Right lobe of liver (tissue), 6 donors: Measurements from ENCODE around the gene BROX. TPM values are rescaled to one million over a fixed set of nuclear protein-coding genes. Genes with fewer than 3 reads are reported as not detected.

ENCODE experiments used
- ATAC-seq, 4 donors: fragments of 200-7000 bp; cut with Tn5 transposase; one replicate each; pipeline ENCODE4 v1.9.1; 2020; ENCODE audit warnings: mild to moderate bottlenecking in 4 of 4, moderate library complexity in 4 of 4
- DNase-seq, 3 donors: peaks; one replicate each; pipeline ENCODE4 v3.0.0-alpha.2; 2020
- H3K27ac ChIP-seq, 3 donors: fragments of 200-600 bp; one replicate each; pipeline ENCODE4 v1.8.0; 2022
- H3K27me3 ChIP-seq, 2 donors: fragments of 200-600 bp; one replicate each; pipeline ENCODE4 v1.8.0; 2022
- H3K36me3 ChIP-seq, 4 donors: fragments of 200-600 bp; sonication (generic) in 1 of 4; one replicate each; pipeline versions ENCODE4 v1.5.1 to v1.8.0; 2017 to 2022; ENCODE audit warnings: control low read depth in 1 of 4
- H3K4me1 ChIP-seq, 4 donors: fragments of 200-600 bp; sonication (generic) in 1 of 4; one replicate each; pipeline versions ENCODE4 v1.5.1 to v1.8.0; 2017 to 2022; ENCODE audit warnings: control low read depth in 1 of 4
- H3K4me3 ChIP-seq, 3 donors: fragments of 200-600 bp; one replicate each; pipeline ENCODE4 v1.8.0; 2022
- H3K9me3 ChIP-seq, 4 donors: fragments of 200-600 bp; sonication (generic) in 1 of 4; one replicate each; pipeline versions ENCODE4 v1.5.1 to v1.8.0; 2017 to 2022; ENCODE audit warnings: control low read depth in 1 of 4
- POLR2A ChIP-seq: fragments of 450-650 bp; IDR thresholded peaks from one replicate; pipeline ENCODE4 v1.6.1; 2017; ENCODE audit warnings: antibody characterized with exemption, mild to moderate bottlenecking
- WGBS: methylation state at CpG from one replicate; pipeline ENCODE4 v1.1.6; 2018; ENCODE audit warnings: low coverage, low lambda C conversion rate; ENCODE audit not compliant: insufficient coverage; ENCODE audit errors: missing lambda C conversion rate; 5-methylcytosine and 5-hydroxymethylcytosine counted together
- intact Hi-C, 2 donors: fragments of 100-400 bp; cut with DNase I; formaldehyde crosslinking; loops; one replicate each; pipeline versions ENCODE4 v1.11.2 to v1.14.1; 2022
- total RNA-seq, 6 experiments: library from RNA; depleted of rRNA in 2 of 6; stranded (reverse); fragments of >200 nt in 2 of 6; fragmentation: NEBNext Ultra II Directional in 3 of 6; extraction: Animal tissue kit (Norgen Biotek cat#: 25700) in 3 of 6; gene quantifications; one replicate each; pipeline versions ENCODE4 v1.1.0 to v1.2.4, GENCODE V29; 2016 to 2023
- TF ChIP-seq, protein P1 (sequence below), 4 donors: fragments of 200-600 bp in 3 of 4; fragments of 450-650 bp in 1 of 4; IDR thresholded peaks; one replicate each; pipeline versions ENCODE4 v1.5.1 to v1.8.0; 2016 to 2022; ENCODE audit warnings: antibody characterized with exemption in 4 of 4, mild to moderate bottlenecking in 2 of 4
- donor health status: DM: no; HTN: yes; CAD: no.
- donor health status: DM: no; HTN: no; CAD: no.
- donor health status: DM: no; HTN: no; CAD: no.
- donor health status: DM: no; HTN: yes; CAD: no.
- donor health status: DM: no; HTN: yes; CAD: no.

The BROX gene
- total RNA-seq, 6 experiments from 2014 or later = 13.3 to 24.3 (median 20.2) TPM

DNA sequence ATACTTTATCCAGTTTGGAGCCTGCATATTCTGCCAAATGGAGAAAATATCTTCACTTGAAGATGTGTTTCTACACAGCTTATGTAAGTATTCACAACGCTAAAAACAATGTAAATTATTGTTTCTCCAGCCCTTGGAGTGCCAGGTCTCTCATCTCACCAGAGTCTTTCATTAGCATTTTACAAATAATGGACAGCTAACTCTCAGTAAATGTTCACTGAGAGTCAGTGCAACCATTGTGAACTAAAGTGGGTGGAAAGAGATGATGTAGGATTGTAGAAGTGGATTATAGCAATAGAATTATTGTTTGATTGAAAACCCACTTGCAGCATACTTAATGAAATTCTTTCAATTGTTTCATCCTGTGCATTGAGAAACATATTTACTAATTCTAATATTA is 16.4 kb downstream of the BROX start:
- ATAC-seq (no peak), DNase-seq (no peak)
- intact Hi-C loops = no loop called here
- Histone ChIP-seq H3K4me1 (no peaks in the 10 kb centered on the region), H3K27me3 (no peaks in the 10 kb centered on the region), H3K36me3 (peaks cover 0 to 98% (median 59%) of the 10 kb centered on the region in 4 donors), H3K4me3 (no peak overlapping the region), H3K27ac (no peak overlapping the region), H3K9me3 (no peaks in the 10 kb centered on the region)
- 78% methylated on average over 1 of the region's 1 CpG for whole genome bisulfite sequencing
- no peak for TF ChIP-seq POLR2A
- TF ChIP-seq, protein P1, sequence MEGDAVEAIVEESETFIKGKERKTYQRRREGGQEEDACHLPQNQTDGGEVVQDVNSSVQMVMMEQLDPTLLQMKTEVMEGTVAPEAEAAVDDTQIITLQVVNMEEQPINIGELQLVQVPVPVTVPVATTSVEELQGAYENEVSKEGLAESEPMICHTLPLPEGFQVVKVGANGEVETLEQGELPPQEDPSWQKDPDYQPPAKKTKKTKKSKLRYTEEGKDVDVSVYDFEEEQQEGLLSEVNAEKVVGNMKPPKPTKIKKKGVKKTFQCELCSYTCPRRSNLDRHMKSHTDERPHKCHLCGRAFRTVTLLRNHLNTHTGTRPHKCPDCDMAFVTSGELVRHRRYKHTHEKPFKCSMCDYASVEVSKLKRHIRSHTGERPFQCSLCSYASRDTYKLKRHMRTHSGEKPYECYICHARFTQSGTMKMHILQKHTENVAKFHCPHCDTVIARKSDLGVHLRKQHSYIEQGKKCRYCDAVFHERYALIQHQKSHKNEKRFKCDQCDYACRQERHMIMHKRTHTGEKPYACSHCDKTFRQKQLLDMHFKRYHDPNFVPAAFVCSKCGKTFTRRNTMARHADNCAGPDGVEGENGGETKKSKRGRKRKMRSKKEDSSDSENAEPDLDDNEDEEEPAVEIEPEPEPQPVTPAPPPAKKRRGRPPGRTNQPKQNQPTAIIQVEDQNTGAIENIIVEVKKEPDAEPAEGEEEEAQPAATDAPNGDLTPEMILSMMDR (IDR thresholded peaks at IDR 0.05) = no peak

DNA sequence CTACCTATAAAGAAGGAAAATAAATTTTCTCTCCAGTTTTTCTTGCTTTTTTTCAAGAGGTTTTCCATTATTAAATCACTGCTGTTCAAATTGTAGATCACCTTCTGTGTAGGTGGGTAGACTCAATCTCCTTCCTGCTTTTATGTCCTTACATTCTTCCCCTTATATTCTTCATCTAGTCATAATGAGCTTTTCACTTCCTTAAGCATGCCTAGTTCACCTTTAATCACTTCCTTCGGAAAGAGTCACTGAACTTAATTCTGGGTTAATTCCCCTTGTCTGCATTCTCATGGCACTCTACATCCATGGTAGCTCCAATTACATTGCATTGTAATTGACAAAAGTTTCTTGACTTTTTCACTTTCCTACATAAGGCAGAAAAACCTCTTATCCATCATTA is 18.5 kb downstream of the BROX start:
- Histone ChIP-seq H3K4me1 (no peaks in the 10 kb centered on the region), H3K27me3 (no peaks in the 10 kb centered on the region), H3K36me3 (peaks cover 0 to 97% (median 60%) of the 10 kb centered on the region in 4 donors), H3K9me3 (no peaks in the 10 kb centered on the region), H3K4me3 (no peak overlapping the region), H3K27ac (no peak overlapping the region)
- 71% methylated on average over 1 of the region's 1 CpG for WGBS
- intact Hi-C loops = no loop called here
- no peak for ATAC-seq
- TF ChIP-seq, protein P1 (IDR thresholded peaks at IDR 0.05) = no peak
- TF ChIP-seq POLR2A = no peak
- DNase-seq = no peak

DNA sequence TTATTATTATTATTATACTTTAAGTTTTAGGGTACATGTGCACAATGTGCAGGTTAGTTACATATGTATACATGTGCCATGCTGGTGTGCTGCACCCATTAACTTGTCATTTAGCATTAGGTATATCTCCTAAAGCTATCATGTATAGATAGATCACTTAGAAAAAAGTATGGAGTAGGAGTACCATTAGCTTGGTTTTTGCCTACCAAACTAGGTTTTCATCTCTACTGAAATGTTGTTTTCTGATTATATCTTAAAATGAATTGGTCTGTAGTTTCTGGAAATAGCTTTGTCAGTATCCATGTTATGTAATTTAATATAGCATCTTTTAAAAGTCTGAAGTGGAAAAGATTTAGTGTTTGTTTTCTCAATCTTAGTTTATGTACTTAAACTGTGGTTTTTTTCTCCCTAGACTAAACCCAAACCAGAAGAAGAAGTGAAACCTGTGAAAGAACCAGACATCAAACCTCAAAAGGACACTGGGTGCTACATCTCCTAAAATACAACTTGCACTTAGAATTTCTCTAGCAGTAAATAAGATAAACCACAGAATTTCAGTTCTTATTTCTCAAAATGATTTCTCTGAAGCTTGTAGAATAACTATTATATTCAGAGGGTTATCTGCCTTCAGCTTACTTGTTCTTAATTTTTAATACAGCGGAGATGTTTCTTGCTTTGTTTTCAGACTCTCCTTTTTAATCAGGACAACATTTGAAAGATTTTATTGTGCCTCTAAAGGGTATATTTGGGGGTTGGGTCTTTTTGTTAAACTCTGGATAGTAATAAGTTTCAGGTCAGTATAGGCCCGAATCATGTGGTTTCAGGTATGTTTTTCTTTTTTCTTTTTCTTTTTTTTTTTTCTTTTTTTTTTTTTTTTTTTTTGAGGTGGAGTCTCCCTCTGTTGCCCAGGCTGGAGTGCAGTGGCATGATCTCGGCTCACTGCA is 20.1 kb downstream of the BROX start:
- TF ChIP-seq, protein P1 (IDR thresholded peaks at IDR 0.05) = no peak
- no peak for TF ChIP-seq POLR2A

DNA sequence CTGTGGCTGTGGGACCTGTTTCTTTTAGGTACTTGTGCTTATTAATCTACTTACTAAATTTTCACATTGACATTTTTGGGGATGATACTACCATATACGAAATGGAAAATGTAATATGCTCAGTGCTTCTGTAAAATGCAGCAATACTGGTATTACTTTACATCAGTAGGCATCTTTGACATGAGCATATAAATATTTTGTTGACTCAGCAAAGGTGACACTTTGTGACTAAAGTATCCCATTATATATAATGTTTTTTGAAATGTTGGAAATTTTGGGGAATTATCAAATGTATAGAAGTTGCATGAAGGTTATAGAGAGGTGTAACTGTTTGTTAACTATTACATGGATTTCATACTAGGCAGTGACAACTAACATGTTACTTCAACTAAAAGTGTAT is 22.4 kb downstream of the BROX start:
- TF ChIP-seq POLR2A = no peak
- TF ChIP-seq, protein P1 (IDR thresholded peaks at IDR 0.05) = no peak
- H3K4me1 ChIP-seq = no peaks in the 10 kb centered on the region
- WGBS = 90% methylated on average over 1 of the region's 1 CpG
- ATAC-seq (no peak), DNase-seq (no peak)
- H3K36me3 ChIP-seq = peaks cover 0 to 63% (median 39%) of the 10 kb centered on the region in 4 donors
- H3K9me3 ChIP-seq = no peaks in the 10 kb centered on the region
- no peaks in the 10 kb centered on the region for H3K27me3 ChIP-seq
- intact Hi-C loops = no loop called here
- H3K4me3 ChIP-seq = no peak overlapping the region
- H3K27ac ChIP-seq = no peak overlapping the region

More for the DNA sequence above, 20.1 kb downstream of the BROX start:
- WGBS = 83% methylated on average over 3 of the region's 3 CpGs
- Histone ChIP-seq H3K27ac (no peak overlapping the region), H3K4me3 (no peak overlapping the region), H3K36me3 (peaks cover 0 to 84% (median 52%) of the 10 kb centered on the region in 4 donors), H3K9me3 (no peaks in the 10 kb centered on the region), H3K4me1 (no peaks in the 10 kb centered on the region), H3K27me3 (no peaks in the 10 kb centered on the region)
- intact Hi-C loops = no loop called here
- no peak for ATAC-seq
- DNase-seq = no peak
